B cell (primary cell): Measurements from ENCODE around the gene MBNL1. TPM values are rescaled to one million over a fixed set of nuclear protein-coding genes. Genes with fewer than 3 reads are reported as not detected.

Experiments used
- ATAC-seq: fragments of 200-7000 bp; cut with Tn5 transposase; one replicate; pipeline ENCODE4 v1.10.0; 2021; ENCODE audit warnings: low read depth, mild to moderate bottlenecking, moderate number of reproducible peaks, moderate library complexity
- CTCF ChIA-PET: fragments of 350-600 bp; sonication (Branson Sonifier 250); formaldehyde crosslinking; loops from one replicate; lab custom pipeline; 2021; ENCODE audit warnings: antibody characterized with exemption, inconsistent platforms; lab: Charles Lee
- POLR2A ChIA-PET: fragments of 350-600 bp; sonication (Branson Sonifier 250); formaldehyde crosslinking; loops from one replicate; lab custom pipeline; 2021; ENCODE audit warnings: antibody characterized with exemption; lab: Charles Lee
- DNase-seq: peaks from one replicate; pipeline ENCODE4 v3.0.0; 2013
- H2AFZ ChIP-seq: 2 replicates; pipeline ENCODE4 v1.6.1; 2012; ENCODE audit warnings: mild to moderate bottlenecking, low read depth, low read length; ENCODE audit not compliant: insufficient read depth, poor library complexity, severe bottlenecking
- H3K27ac ChIP-seq, 2 donors: 1 replicate in 1 of 2; 2 replicates in 1 of 2; pipeline ENCODE4 v1.5.1; 2012 to 2013; ENCODE audit warnings: low read length in 2 of 2, mild to moderate bottlenecking in 2 of 2, moderate library complexity in 1 of 2
- H3K27me3 ChIP-seq, 4 experiments: fragments of 200-600 bp in 1 of 4; sonication (generic) in 1 of 4; replicated peaks in 1 of 4; 1 replicate in 2 of 4; 2 replicates in 2 of 4; pipeline versions ENCODE4 v1.6.1 to v1.7.0; 2013 to 2016; ENCODE audit warnings: low read length in 3 of 4, mild to moderate bottlenecking in 2 of 4, mixed read lengths in 1 of 4, moderate library complexity in 1 of 4; ENCODE audit not compliant: insufficient read depth in 4 of 4, control insufficient read depth in 3 of 4; ENCODE audit errors: control extremely low read depth in 1 of 4
- H3K36me3 ChIP-seq, 2 experiments: replicated peaks in 1 of 2; 1 replicate in 1 of 2; 2 replicates in 1 of 2; pipeline versions ENCODE4 v1.6.1 to v1.7.1; 2013; ENCODE audit warnings: low read length in 1 of 2; ENCODE audit not compliant: insufficient read depth in 2 of 2, control insufficient read depth in 1 of 2; ENCODE audit errors: control extremely low read depth in 1 of 2, extremely low read depth in 1 of 2
- H3K4me1 ChIP-seq, 2 donors: fragments of 200-600 bp in 1 of 2; sonication (generic) in 1 of 2; 1 replicate in 1 of 2; 2 replicates in 1 of 2; pipeline versions ENCODE4 v1.5.1 to v1.6.1; 2013 to 2017; ENCODE audit warnings: low read length in 2 of 2; ENCODE audit not compliant: control insufficient read depth in 2 of 2, insufficient read depth in 2 of 2
- H3K4me2 ChIP-seq: replicated peaks from 2 replicates; pipeline ENCODE3; 2012; ENCODE audit warnings: mild to moderate bottlenecking, low read depth, low read length; ENCODE audit not compliant: poor library complexity, severe bottlenecking
- H3K4me3 ChIP-seq, 5 experiments: fragments of 200-600 bp in 1 of 5; sonication (generic) in 1 of 5; 1 replicate in 3 of 5; 2 replicates in 2 of 5; pipeline versions ENCODE4 v1.5.1 to v1.7.0; 2011 to 2016; ENCODE audit warnings: low read length in 4 of 5, mild to moderate bottlenecking in 4 of 5, low read depth in 2 of 5, control low read depth in 1 of 5, moderate library complexity in 1 of 5; ENCODE audit not compliant: insufficient read depth in 1 of 5; ENCODE audit errors: control extremely low read depth in 1 of 5, extremely low read depth in 1 of 5
- H3K79me2 ChIP-seq: fragments of 200-600 bp; sonication (generic); one replicate; pipeline ENCODE4 v1.6.0; 2016; ENCODE audit warnings: low read length; ENCODE audit not compliant: control insufficient read depth, insufficient read depth
- H3K9ac ChIP-seq: fragments of 200-600 bp; sonication (generic); 2 replicates; pipeline ENCODE4 v1.6.1; 2017; ENCODE audit warnings: mild to moderate bottlenecking, low read length, moderate library complexity
- H3K9me3 ChIP-seq, 3 donors: one replicate each; pipeline versions ENCODE4 v1.6.1 to v1.7.1; 2013; ENCODE audit warnings: low read length in 2 of 3; ENCODE audit not compliant: control insufficient read depth in 2 of 3, insufficient read depth in 1 of 3; ENCODE audit errors: control extremely low read depth in 1 of 3
- H4K20me1 ChIP-seq: 2 replicates; pipeline ENCODE4 v1.6.0; 2012; ENCODE audit warnings: mild to moderate bottlenecking, low read length; ENCODE audit not compliant: insufficient read depth, control insufficient read depth, poor library complexity, severe bottlenecking
- H3K27ac Mint-ChIP-seq: one replicate; pipeline ENCODE4 v1.8.0; 2021; ENCODE audit warnings: mixed read lengths
- H3K27me3 Mint-ChIP-seq: one replicate; pipeline ENCODE4 v1.8.0; 2021; ENCODE audit warnings: mixed read lengths
- H3K4me1 Mint-ChIP-seq: one replicate; pipeline ENCODE4 v1.8.0; 2021; ENCODE audit warnings: mixed read lengths
- H3K4me3 Mint-ChIP-seq: one replicate; pipeline ENCODE4 v1.8.0; 2021; ENCODE audit warnings: mixed read lengths
- H3K9me3 Mint-ChIP-seq: one replicate; pipeline ENCODE4 v1.8.0; 2022; ENCODE audit warnings: mixed read lengths; ENCODE audit not compliant: insufficient read depth
- EZH2 ChIP-seq: IDR thresholded peaks from 2 replicates; pipeline ENCODE4 v1.6.1; 2012; ENCODE audit warnings: borderline replicate concordance, low read depth, mild to moderate bottlenecking, moderate library complexity, low read length; ENCODE audit not compliant: insufficient read depth, poor library complexity, severe bottlenecking
- WGBS: methylation state at CpG from one replicate; pipeline ENCODE4 v1.1.5; 2013; ENCODE audit warnings: missing lambda C conversion rate; ENCODE audit not compliant: insufficient coverage; 5-methylcytosine and 5-hydroxymethylcytosine counted together
- intact Hi-C: fragments of 100-400 bp; cut with micrococcal nuclease; formaldehyde crosslinking; loops from one replicate; pipeline ENCODE4 v1.10.0; 2022
- polyA plus RNA-seq: library from polyadenylated mRNA; depleted of rRNA; stranded (reverse); fragments of >200 nt; gene quantifications from 2 replicates; pipeline ENCODE4 v1.2.3, GENCODE V29; 2012
- total RNA-seq, 2 donors: library from RNA; stranded (reverse); fragments of 120-200 nt in 1 of 2; gene quantifications; 1 replicate in 1 of 2; 2 replicates in 1 of 2; pipeline versions ENCODE4 v1.2.3 to v1.2.4, GENCODE V29; 2013 to 2022
- TF ChIP-seq, protein P1 (sequence below): fragments of 200-600 bp; IDR thresholded peaks from one replicate; pipeline ENCODE4 v1.8.0; 2022; ENCODE audit warnings: antibody characterized with exemption, mild to moderate bottlenecking

MBNL1 gene
- total and polyA plus RNA-seq, 2 donors (not counting 1 experiment from before 2014, with no cell fraction given), result 195 to 505 TPM

DNA sequence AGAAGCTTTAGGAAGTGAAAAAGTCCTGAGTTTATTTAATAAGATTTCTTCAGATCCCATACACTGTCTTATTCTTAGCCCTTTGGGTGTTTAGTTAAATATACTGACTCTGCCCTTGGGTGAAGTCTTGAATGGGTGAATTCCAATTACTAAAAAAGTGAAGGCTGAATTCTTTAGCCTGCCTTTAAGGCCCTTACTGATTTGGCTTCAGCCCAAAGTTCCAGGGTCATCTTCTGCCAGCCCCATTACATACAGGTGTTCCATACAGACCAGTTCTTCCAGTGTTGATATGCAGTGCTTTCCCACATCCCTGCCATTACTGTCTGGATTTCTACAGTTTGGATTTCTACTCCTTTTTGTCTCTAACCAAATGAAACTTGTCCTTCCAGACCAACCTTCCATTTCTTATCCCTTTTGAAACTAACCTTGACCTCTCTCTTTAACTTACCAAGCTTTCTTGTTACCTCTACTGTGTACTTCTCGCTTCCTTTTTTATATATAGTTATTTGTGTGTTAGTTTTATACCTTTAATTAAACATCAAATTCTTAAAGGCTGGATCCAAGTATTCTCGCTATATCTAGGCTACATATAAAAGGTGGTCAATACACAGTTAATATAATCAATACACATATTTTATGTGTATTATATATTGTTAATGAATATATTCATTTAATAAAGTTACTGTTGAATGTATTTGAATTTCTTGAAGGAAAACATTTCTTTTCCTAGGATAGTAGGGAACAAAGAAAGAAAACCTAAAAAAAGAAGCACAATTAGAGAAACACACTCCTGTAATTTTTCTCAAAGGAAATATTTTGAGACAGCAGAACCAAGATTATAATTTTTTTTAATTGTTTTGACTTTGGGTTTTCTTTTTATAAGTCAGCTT, 15.0 kb downstream of the MBNL1 start:
- H3K4me1 ChIP-seq, result peaks cover 62 to 91% of the 10 kb centered on the region in 2 donors
- DNase-seq (peak; percentile 17), ATAC-seq (peak; percentile 29)
- peaks cover 0 to 1% of the 10 kb centered on the region in 2 experiments for H3K36me3 ChIP-seq
- no peaks in the 10 kb centered on the region for H3K9me3 ChIP-seq
- no peak overlapping the region for H3K4me3 ChIP-seq
- H3K4me2 ChIP-seq, result peak overlapping the region; percentile 48
- peak overlapping the region in 1 of 2 donors; percentile 74 for H3K27ac ChIP-seq
- WGBS, result no CpG with 5 or more reads among the region's 2 CpGs
- H3K9me3 Mint-ChIP-seq, result no peaks in the 10 kb centered on the region
- peak overlapping the region; percentile 71 for H3K4me3 Mint-ChIP-seq
- H3K4me1 Mint-ChIP-seq, result peaks cover 76% of the 10 kb centered on the region
- TF ChIP-seq, protein P1, sequence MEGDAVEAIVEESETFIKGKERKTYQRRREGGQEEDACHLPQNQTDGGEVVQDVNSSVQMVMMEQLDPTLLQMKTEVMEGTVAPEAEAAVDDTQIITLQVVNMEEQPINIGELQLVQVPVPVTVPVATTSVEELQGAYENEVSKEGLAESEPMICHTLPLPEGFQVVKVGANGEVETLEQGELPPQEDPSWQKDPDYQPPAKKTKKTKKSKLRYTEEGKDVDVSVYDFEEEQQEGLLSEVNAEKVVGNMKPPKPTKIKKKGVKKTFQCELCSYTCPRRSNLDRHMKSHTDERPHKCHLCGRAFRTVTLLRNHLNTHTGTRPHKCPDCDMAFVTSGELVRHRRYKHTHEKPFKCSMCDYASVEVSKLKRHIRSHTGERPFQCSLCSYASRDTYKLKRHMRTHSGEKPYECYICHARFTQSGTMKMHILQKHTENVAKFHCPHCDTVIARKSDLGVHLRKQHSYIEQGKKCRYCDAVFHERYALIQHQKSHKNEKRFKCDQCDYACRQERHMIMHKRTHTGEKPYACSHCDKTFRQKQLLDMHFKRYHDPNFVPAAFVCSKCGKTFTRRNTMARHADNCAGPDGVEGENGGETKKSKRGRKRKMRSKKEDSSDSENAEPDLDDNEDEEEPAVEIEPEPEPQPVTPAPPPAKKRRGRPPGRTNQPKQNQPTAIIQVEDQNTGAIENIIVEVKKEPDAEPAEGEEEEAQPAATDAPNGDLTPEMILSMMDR, result no peak
- no peak for TF ChIP-seq EZH2
- H3K27ac Mint-ChIP-seq, result peak overlapping the region; percentile 68
- H3K79me2 ChIP-seq, result peaks cover 96% of the 10 kb centered on the region
- H2AFZ ChIP-seq, result no peak overlapping the region
- intact Hi-C loops, result loop anchor here (1.0 to 5.0 kb wide), 3 partner anchors 8 to 34 kb away; no protein-coding TSS in a partner anchor
- no peaks in the 10 kb centered on the region for H3K27me3 ChIP-seq
- peaks cover 48% of the 10 kb centered on the region for H4K20me1 ChIP-seq
- H3K27me3 Mint-ChIP-seq, result no peaks in the 10 kb centered on the region
- POLR2A ChIA-PET, result no interaction called here
- peak overlapping the region; percentile 26 for H3K9ac ChIP-seq
- CTCF ChIA-PET, result interaction anchor here (1.0 to 2.0 kb wide), 3 partner anchors 16 to 100 kb away, joined by 3 to 10 read pairs (median 3); no protein-coding TSS in a partner anchor
